ENCODE data around the gene ALDOC.

ALDOC gene

GRCh38 chr17:28576758-28577465, at the start of gene ALDOC:
ALDOC (minus strand) TSS chr17:28576895; CDS start chr17:28575532, 1,363 bp downstream.
- peaks cover 6% of the 10 kb centered on the region; the same call in 1 of the 2 replicates for H3K27me3 ChIP-seq (ENCODE audit: control insufficient read depth, insufficient read depth, low read length)
- H3K9ac ChIP-seq (ENCODE audit: low read depth, low read length): no peak within 1 kb of the TSS
- peak within 1 kb of the TSS; percentile 55; the same call in 1 of the 2 replicates for H3K4me3 ChIP-seq (ENCODE audit: low read depth, low read length)
- no peaks in the 10 kb centered on the region for H3K9me3 ChIP-seq (ENCODE audit: control insufficient read depth, insufficient read depth, low read length)
- H3K4me1 ChIP-seq (ENCODE audit: control insufficient read depth, insufficient read depth, low read length): peaks cover 5% of the 10 kb centered on the region
- peaks cover 54% of the 10 kb centered on the region for H3K36me3 ChIP-seq (ENCODE audit: control insufficient read depth, insufficient read depth, low read length)
- H3K27ac ChIP-seq (ENCODE audit: low read depth, low read length): peak within 1 kb of the TSS; percentile 75

GRCh38 chr17:28624148-28624547, 47.5 kb upstream of the ALDOC start:
- H3K9ac ChIP-seq (ENCODE audit: low read depth, low read length): no peak overlapping the region
- no peaks in the 10 kb centered on the region for H3K27me3 ChIP-seq (ENCODE audit: control insufficient read depth, insufficient read depth, low read length)
- no peaks in the 10 kb centered on the region for H3K9me3 ChIP-seq (ENCODE audit: control insufficient read depth, insufficient read depth, low read length)
- peaks cover 94% of the 10 kb centered on the region for H3K36me3 ChIP-seq (ENCODE audit: control insufficient read depth, insufficient read depth, low read length)
- H3K4me3 ChIP-seq (ENCODE audit: low read depth, low read length): no peak overlapping the region
- no peaks in the 10 kb centered on the region for H3K4me1 ChIP-seq (ENCODE audit: control insufficient read depth, insufficient read depth, low read length)
- no peak overlapping the region for H3K27ac ChIP-seq (ENCODE audit: low read depth, low read length)

GRCh38 chr17:28623696-28624095, 47.0 kb upstream of the ALDOC start:
- no peaks in the 10 kb centered on the region for H3K4me1 ChIP-seq (ENCODE audit: control insufficient read depth, insufficient read depth, low read length)
- no peak overlapping the region for H3K27ac ChIP-seq (ENCODE audit: low read depth, low read length)
- H3K27me3 ChIP-seq (ENCODE audit: control insufficient read depth, insufficient read depth, low read length): no peaks in the 10 kb centered on the region
- H3K9ac ChIP-seq (ENCODE audit: low read depth, low read length): no peak overlapping the region
- peaks cover 96% of the 10 kb centered on the region for H3K36me3 ChIP-seq (ENCODE audit: control insufficient read depth, insufficient read depth, low read length)
- H3K9me3 ChIP-seq (ENCODE audit: control insufficient read depth, insufficient read depth, low read length): no peaks in the 10 kb centered on the region
- H3K4me3 ChIP-seq (ENCODE audit: low read depth, low read length): no peak overlapping the region

GRCh38 chr17:28622186-28622585, 45.5 kb upstream of the ALDOC start:
- Histone ChIP-seq H3K27ac (ENCODE audit: low read depth, low read length) (no peak overlapping the region), H3K4me3 (ENCODE audit: low read depth, low read length) (no peak overlapping the region), H3K9ac (ENCODE audit: low read depth, low read length) (no peak overlapping the region), H3K36me3 (ENCODE audit: control insufficient read depth, insufficient read depth, low read length) (peaks cover 95% of the 10 kb centered on the region), H3K9me3 (ENCODE audit: control insufficient read depth, insufficient read depth, low read length) (no peaks in the 10 kb centered on the region), H3K4me1 (ENCODE audit: control insufficient read depth, insufficient read depth, low read length) (no peaks in the 10 kb centered on the region), H3K27me3 (ENCODE audit: control insufficient read depth, insufficient read depth, low read length) (no peaks in the 10 kb centered on the region)

- Histone ChIP-seq H3K4me3 (ENCODE audit: low read depth, low read length) (no peak overlapping the region), H3K27ac (ENCODE audit: low read depth, low read length) (no peak overlapping the region), H3K4me1 (ENCODE audit: control insufficient read depth, insufficient read depth, low read length) (no peaks in the 10 kb centered on the region), H3K9ac (ENCODE audit: low read depth, low read length) (no peak overlapping the region), H3K27me3 (ENCODE audit: control insufficient read depth, insufficient read depth, low read length) (no peaks in the 10 kb centered on the region), H3K9me3 (ENCODE audit: control insufficient read depth, insufficient read depth, low read length) (no peaks in the 10 kb centered on the region), H3K36me3 (ENCODE audit: control insufficient read depth, insufficient read depth, low read length) (peaks cover 99% of the 10 kb centered on the region)
Measured at GRCh38 chr17:28620010-28620409, 43.3 kb upstream of the ALDOC start.

- Histone ChIP-seq H3K4me3 (ENCODE audit: low read depth, low read length) (no peak overlapping the region), H3K27ac (ENCODE audit: low read depth, low read length) (no peak overlapping the region), H3K9me3 (ENCODE audit: control insufficient read depth, insufficient read depth, low read length) (no peaks in the 10 kb centered on the region), H3K27me3 (ENCODE audit: control insufficient read depth, insufficient read depth, low read length) (no peaks in the 10 kb centered on the region), H3K9ac (ENCODE audit: low read depth, low read length) (no peak overlapping the region), H3K36me3 (ENCODE audit: control insufficient read depth, insufficient read depth, low read length) (peaks cover 100% of the 10 kb centered on the region), H3K4me1 (ENCODE audit: control insufficient read depth, insufficient read depth, low read length) (no peaks in the 10 kb centered on the region)
Measured at GRCh38 chr17:28618464-28618863, 41.8 kb upstream of the ALDOC start.

GRCh38 chr17:28616281-28616680, 39.6 kb upstream of the ALDOC start:
- H3K9ac ChIP-seq (ENCODE audit: low read depth, low read length): no peak overlapping the region
- H3K27ac ChIP-seq (ENCODE audit: low read depth, low read length): no peak overlapping the region
- H3K27me3 ChIP-seq (ENCODE audit: control insufficient read depth, insufficient read depth, low read length): no peaks in the 10 kb centered on the region
- H3K4me3 ChIP-seq (ENCODE audit: low read depth, low read length): no peak overlapping the region
- no peaks in the 10 kb centered on the region for H3K9me3 ChIP-seq (ENCODE audit: control insufficient read depth, insufficient read depth, low read length)
- no peaks in the 10 kb centered on the region for H3K4me1 ChIP-seq (ENCODE audit: control insufficient read depth, insufficient read depth, low read length)
- H3K36me3 ChIP-seq (ENCODE audit: control insufficient read depth, insufficient read depth, low read length): peaks cover 99% of the 10 kb centered on the region

GRCh38 chr17:28615260-28615940, 38.7 kb upstream of the ALDOC start:
- no peak overlapping the region for H3K4me3 ChIP-seq (ENCODE audit: low read depth, low read length)
- H3K27me3 ChIP-seq (ENCODE audit: control insufficient read depth, insufficient read depth, low read length): no peaks in the 10 kb centered on the region
- H3K4me1 ChIP-seq (ENCODE audit: control insufficient read depth, insufficient read depth, low read length): no peaks in the 10 kb centered on the region
- H3K27ac ChIP-seq (ENCODE audit: low read depth, low read length): no peak overlapping the region
- no peak overlapping the region for H3K9ac ChIP-seq (ENCODE audit: low read depth, low read length)
- no peaks in the 10 kb centered on the region for H3K9me3 ChIP-seq (ENCODE audit: control insufficient read depth, insufficient read depth, low read length)
- H3K36me3 ChIP-seq (ENCODE audit: control insufficient read depth, insufficient read depth, low read length): peaks cover 99% of the 10 kb centered on the region

- Histone ChIP-seq H3K27me3 (ENCODE audit: control insufficient read depth, insufficient read depth, low read length) (no peaks in the 10 kb centered on the region), H3K36me3 (ENCODE audit: control insufficient read depth, insufficient read depth, low read length) (peaks cover 95% of the 10 kb centered on the region), H3K4me3 (ENCODE audit: low read depth, low read length) (no peak within 1 kb of the TSS), H3K27ac (ENCODE audit: low read depth, low read length) (no peak within 1 kb of the TSS), H3K9me3 (ENCODE audit: control insufficient read depth, insufficient read depth, low read length) (no peaks in the 10 kb centered on the region), H3K9ac (ENCODE audit: low read depth, low read length) (no peak within 1 kb of the TSS), H3K4me1 (ENCODE audit: control insufficient read depth, insufficient read depth, low read length) (no peaks in the 10 kb centered on the region)
Measured at GRCh38 chr17:28613931-28614381, 37.3 kb upstream of the ALDOC start, which contains the start of gene RSKR. RSKR (minus strand) TSS chr17:28614185; CDS start chr17:28614161, 24 bp downstream.

GRCh38 chr17:28612936-28613872, 36.5 kb upstream of the ALDOC start:
- Histone ChIP-seq H3K9me3 (ENCODE audit: control insufficient read depth, insufficient read depth, low read length) (no peaks in the 10 kb centered on the region), H3K4me1 (ENCODE audit: control insufficient read depth, insufficient read depth, low read length) (no peaks in the 10 kb centered on the region), H3K4me3 (ENCODE audit: low read depth, low read length) (no peak overlapping the region), H3K27ac (ENCODE audit: low read depth, low read length) (no peak overlapping the region), H3K27me3 (ENCODE audit: control insufficient read depth, insufficient read depth, low read length) (no peaks in the 10 kb centered on the region), H3K9ac (ENCODE audit: low read depth, low read length) (no peak overlapping the region), H3K36me3 (ENCODE audit: control insufficient read depth, insufficient read depth, low read length) (peaks cover 93% of the 10 kb centered on the region)

Data from HUES48 (cell line).